Gastroesophageal sphincter (tissue), 4 donors: Measurements from ENCODE around the gene DENND1B. TPM values are rescaled to one million over a fixed set of nuclear protein-coding genes. Genes with fewer than 3 reads are reported as not detected.

Experiments
- ATAC-seq: fragments of 150-250 bp; one replicate; pipeline ENCODE4 v1.9.1; 2016; ENCODE audit warnings: mild to moderate bottlenecking, moderate library complexity
- H3K27ac ChIP-seq, 4 donors: fragments of 200-600 bp; sonication (generic) in 3 of 4; 1 replicate in 3 of 4; 2 replicates in 1 of 4; pipeline ENCODE4 v1.5.1; 2016 to 2019
- H3K27me3 ChIP-seq: fragments of 200-600 bp; sonication (generic); one replicate; pipeline ENCODE4 v1.5.1; 2019
- H3K36me3 ChIP-seq, 2 donors: fragments of 200-600 bp; sonication (generic); one replicate each; pipeline ENCODE4 v1.5.1; 2019; ENCODE audit warnings: control low read depth in 1 of 2
- H3K4me1 ChIP-seq, 3 donors: fragments of 200-600 bp; sonication (generic); 1 replicate in 2 of 3; 2 replicates in 1 of 3; pipeline ENCODE4 v1.5.1; 2016 to 2019; ENCODE audit warnings: control low read depth in 2 of 3
- H3K4me3 ChIP-seq, 2 donors: fragments of 200-600 bp; sonication (generic); one replicate each; pipeline ENCODE4 v1.5.1; 2019; ENCODE audit warnings: mild to moderate bottlenecking in 1 of 2, moderate library complexity in 1 of 2
- H3K9me3 ChIP-seq, 3 donors: fragments of 200-600 bp; sonication (generic); one replicate each; pipeline ENCODE4 v1.5.1; 2017 to 2019; ENCODE audit warnings: control low read depth in 2 of 3
- EP300 ChIP-seq: sonication (generic); formaldehyde crosslinking; IDR thresholded peaks from one replicate; pipeline ENCODE4 v1.6.1; 2017; ENCODE audit warnings: antibody characterized with exemption, mild to moderate bottlenecking
- POLR2A ChIP-seq, 2 donors: fragments of 450-650 bp; IDR thresholded peaks; one replicate each; pipeline ENCODE4 v1.6.1; 2017; ENCODE audit warnings: antibody characterized with exemption in 2 of 2, mild to moderate bottlenecking in 2 of 2, moderate library complexity in 1 of 2
- POLR2AphosphoS5 ChIP-seq: sonication (generic); formaldehyde crosslinking; IDR thresholded peaks from one replicate; pipeline ENCODE4 v1.6.1; 2017; ENCODE audit warnings: antibody characterized with exemption
- WGBS, 2 donors: methylation state at CpG; one replicate each; pipeline ENCODE4 v1.1.5; 2018; ENCODE audit warnings: low coverage in 1 of 2; 5-methylcytosine and 5-hydroxymethylcytosine counted together
- total RNA-seq, 4 donors: library from RNA; depleted of rRNA; stranded (reverse); fragments of >200 nt; gene quantifications; one replicate each; pipeline ENCODE4 v1.1.0, GENCODE V29; 2016
- TF ChIP-seq, protein P1 (sequence below), 4 experiments: fragments of 200-600 bp in 2 of 4; fragments of 450-650 bp in 2 of 4; sonication (generic) in 1 of 4; IDR thresholded peaks; one replicate each; pipeline ENCODE4 v1.5.1; 2017 to 2019; ENCODE audit warnings: antibody characterized with exemption in 4 of 4, mild to moderate bottlenecking in 2 of 4, moderate library complexity in 2 of 4

Gene DENND1B
- total RNA-seq, 4 donors from 2014 or later, result 8.3 to 11.5 (median 8.8) TPM

DNA sequence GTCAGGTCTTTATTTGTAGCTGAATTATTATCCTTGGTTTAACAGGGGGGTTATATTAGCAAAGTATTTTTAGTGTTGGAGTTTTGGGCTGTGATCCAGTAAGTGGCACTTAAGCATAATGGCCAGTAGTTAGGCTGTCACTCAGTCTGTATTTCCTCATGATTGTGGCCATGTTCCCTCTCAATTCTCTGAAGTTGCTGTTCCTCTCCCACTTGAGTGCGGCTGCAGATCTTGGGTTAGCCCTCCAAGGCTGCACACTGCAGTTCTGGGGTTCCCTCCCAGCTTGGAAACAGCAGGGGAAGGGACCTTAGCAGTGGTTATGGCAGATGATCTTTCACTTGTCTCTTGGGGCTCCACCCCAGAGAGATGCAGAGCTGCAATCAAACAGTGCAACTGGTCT is 23.2 kb upstream of the DENND1B start:
- WGBS, 2 donors, result no CpG with 5 or more reads among the region's 1 CpG

DNA sequence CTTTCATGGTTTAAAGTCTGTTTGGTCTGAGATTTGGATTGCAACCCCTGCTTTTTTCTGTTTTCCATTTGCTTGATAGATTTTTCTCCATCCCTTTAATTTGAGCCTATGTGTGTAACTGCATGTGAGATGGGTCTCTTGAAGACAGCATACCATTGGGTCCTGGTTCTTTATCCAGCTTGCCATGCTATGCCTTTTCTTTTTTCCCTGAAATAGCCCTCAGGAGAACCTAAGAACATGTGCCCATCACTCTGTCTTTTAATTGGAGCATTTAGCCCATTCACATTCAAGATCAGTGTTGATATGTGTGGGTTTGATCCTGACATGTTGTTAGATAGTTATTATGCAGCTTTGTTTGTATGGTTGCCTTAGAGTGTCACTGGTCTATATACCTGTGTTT is 21.7 kb upstream of the DENND1B start:
- TF ChIP-seq, protein P1, sequence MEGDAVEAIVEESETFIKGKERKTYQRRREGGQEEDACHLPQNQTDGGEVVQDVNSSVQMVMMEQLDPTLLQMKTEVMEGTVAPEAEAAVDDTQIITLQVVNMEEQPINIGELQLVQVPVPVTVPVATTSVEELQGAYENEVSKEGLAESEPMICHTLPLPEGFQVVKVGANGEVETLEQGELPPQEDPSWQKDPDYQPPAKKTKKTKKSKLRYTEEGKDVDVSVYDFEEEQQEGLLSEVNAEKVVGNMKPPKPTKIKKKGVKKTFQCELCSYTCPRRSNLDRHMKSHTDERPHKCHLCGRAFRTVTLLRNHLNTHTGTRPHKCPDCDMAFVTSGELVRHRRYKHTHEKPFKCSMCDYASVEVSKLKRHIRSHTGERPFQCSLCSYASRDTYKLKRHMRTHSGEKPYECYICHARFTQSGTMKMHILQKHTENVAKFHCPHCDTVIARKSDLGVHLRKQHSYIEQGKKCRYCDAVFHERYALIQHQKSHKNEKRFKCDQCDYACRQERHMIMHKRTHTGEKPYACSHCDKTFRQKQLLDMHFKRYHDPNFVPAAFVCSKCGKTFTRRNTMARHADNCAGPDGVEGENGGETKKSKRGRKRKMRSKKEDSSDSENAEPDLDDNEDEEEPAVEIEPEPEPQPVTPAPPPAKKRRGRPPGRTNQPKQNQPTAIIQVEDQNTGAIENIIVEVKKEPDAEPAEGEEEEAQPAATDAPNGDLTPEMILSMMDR (IDR thresholded peaks at IDR 0.05), result no peak
- TF ChIP-seq EP300, result no peak
- no peak for TF ChIP-seq POLR2AphosphoS5
- no peak for TF ChIP-seq POLR2A (IDR thresholded peaks at IDR 0.05)
- H3K4me3 ChIP-seq, result no peak overlapping the region
- ATAC-seq, result no peak
- no peaks in the 10 kb centered on the region for H3K27me3 ChIP-seq
- no peaks in the 10 kb centered on the region for H3K4me1 ChIP-seq
- H3K27ac ChIP-seq, result no peak overlapping the region
- H3K36me3 ChIP-seq, result no peaks in the 10 kb centered on the region
- H3K9me3 ChIP-seq, result peaks cover 0 to 42% (median 0%) of the 10 kb centered on the region in 3 donors

More for the DNA sequence above, 23.2 kb upstream of the DENND1B start:
- Histone ChIP-seq H3K9me3 (peaks cover 0 to 42% (median 0%) of the 10 kb centered on the region in 3 donors), H3K4me1 (no peaks in the 10 kb centered on the region), H3K36me3 (no peaks in the 10 kb centered on the region), H3K27ac (no peak overlapping the region), H3K27me3 (no peaks in the 10 kb centered on the region), H3K4me3 (no peak overlapping the region)
- no peak for ATAC-seq
- TF ChIP-seq POLR2AphosphoS5 (no peak), EP300 (no peak), POLR2A (IDR thresholded peaks at IDR 0.05) (no peak)
- TF ChIP-seq, protein P1 (IDR thresholded peaks at IDR 0.05), result no peak

DNA sequence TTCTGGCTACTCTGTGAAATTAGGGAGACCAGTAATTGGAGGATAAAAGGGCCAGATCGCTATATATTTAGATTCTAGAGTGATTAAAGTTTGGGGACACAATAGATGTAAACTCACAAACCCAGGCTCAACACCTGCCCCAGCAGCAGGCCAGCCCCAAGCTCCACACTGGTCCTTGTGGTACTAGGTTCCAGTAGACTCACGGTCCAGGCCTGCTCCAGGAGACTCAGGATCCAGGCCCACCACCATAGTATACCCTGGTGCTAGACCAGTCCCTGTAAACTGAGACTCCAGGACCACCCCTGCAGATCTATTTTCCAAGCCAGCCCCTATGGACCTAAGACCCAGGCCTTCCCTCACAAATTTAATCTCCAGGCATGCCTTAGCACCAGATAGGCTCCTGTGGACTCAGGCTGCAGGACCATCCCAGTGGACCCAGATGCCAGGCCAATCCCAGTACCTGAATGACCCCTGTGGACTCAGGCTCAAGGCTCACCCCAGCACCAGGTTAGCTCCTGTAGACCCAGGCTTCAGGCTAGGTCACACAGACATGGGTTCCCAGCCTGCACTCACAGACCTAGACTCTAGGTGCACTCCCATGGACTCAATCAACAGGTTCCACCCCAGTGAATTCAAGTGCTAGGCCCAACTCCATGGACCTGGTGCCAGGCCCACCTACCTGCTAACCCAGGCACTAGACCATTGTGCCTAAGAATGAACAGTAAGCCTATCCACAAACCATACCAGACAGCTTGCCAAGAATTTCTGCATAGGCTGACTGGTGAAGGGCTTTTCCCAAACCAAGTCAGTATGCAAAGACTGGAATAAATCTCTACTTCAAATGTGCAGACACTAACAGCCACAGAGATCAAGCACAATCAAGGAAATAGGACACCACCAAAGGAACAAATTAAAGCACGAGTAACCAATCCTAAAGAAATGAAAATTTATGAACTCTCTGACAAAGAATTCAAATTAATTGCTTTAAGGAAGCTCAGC is 13.8 kb upstream of the DENND1B start:
- Histone ChIP-seq H3K4me3 (no peak overlapping the region), H3K27ac (no peak overlapping the region), H3K36me3 (no peaks in the 10 kb centered on the region), H3K9me3 (peaks cover 0 to 8% (median 0%) of the 10 kb centered on the region in 3 donors), H3K27me3 (no peaks in the 10 kb centered on the region), H3K4me1 (no peaks in the 10 kb centered on the region)
- 71 to 75% methylated on average over 2 of the region's 3 CpGs for WGBS, 2 donors
- ATAC-seq, result no peak
- TF ChIP-seq POLR2AphosphoS5 (no peak), EP300 (no peak), POLR2A (IDR thresholded peaks at IDR 0.05) (no peak)
- TF ChIP-seq, protein P1 (IDR thresholded peaks at IDR 0.05), result no peak

DNA sequence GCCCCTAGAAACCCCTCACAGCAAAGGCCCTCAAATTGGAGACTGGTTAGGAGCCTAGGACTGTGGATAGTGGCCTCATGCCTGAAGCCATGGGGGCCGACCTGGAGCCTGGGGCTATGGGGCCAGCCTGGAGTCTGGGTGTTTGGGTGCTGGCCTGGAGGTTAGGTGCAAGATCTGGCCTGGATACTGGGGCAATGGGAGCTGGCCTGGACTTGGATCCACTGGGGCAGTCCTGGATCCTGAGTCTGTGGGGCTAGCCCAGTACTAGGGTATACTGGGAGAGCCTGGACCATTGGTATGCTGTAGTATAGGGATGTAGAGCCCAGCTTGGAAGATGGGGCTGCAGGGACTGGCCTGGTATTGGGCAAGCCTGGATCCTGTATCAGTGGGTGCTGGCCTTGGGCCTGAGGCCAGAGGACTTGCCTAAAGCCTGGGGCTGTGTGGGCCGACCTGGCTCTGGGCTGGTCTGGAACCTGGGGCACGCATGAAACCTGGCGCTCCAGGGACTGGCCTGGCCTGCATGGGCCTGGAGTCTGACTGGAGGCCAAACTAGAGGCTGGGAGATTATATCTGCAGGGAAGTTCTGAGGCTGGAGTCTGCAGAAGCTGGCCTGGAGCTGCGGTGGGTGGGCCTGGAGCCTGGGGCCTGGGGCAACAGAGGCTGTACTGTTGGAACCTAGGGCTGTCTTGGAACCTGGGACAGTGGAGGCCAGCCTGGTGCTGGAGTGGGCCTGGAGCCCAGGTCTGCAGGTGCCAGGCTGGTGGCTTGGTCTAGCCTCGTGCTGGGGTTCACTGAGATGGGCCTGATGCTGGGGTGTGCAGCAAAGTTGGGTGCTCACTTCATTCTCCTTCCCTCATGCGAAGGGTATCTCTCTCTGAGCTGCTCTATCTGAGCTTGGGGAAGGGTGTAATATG is 12.6 kb upstream of the DENND1B start:
- peaks cover 0 to 8% (median 0%) of the 10 kb centered on the region in 3 donors for H3K9me3 ChIP-seq
- H3K4me1 ChIP-seq, result no peaks in the 10 kb centered on the region
- TF ChIP-seq POLR2A (IDR thresholded peaks at IDR 0.05) (no peak), EP300 (no peak), POLR2AphosphoS5 (no peak)
- TF ChIP-seq, protein P1 (IDR thresholded peaks at IDR 0.05), result no peak
- no peaks in the 10 kb centered on the region for H3K36me3 ChIP-seq
- no peaks in the 10 kb centered on the region for H3K27me3 ChIP-seq
- no peak overlapping the region for H3K4me3 ChIP-seq
- no peak overlapping the region for H3K27ac ChIP-seq
- no peak for ATAC-seq
- 95 to 100% methylated on average over 1 to 4 of the region's 7 CpGs for WGBS, 2 donors
